T-cell (primary cell): ENCODE results near the gene BCAS4. TPM values are rescaled to one million over a fixed set of nuclear protein-coding genes. Genes with fewer than 3 reads are reported as not detected.

Experiments
- ATAC-seq, 4 experiments: fragments of 200-7000 bp in 3 of 4; fragments of 150-1000 bp in 1 of 4; cut with Tn5 transposase; replicated peaks in 1 of 4; 1 replicate in 3 of 4; 2 replicates in 1 of 4; pipeline ENCODE4 v1.10.0; 2021; ENCODE audit warnings: moderate library complexity in 3 of 4, mild to moderate bottlenecking in 2 of 4, moderate number of reproducible peaks in 1 of 4
- CTCF ChIA-PET, 2 donors: fragments of 300-600 bp; sonication (Branson Sonifier 250); formaldehyde crosslinking; loops; one replicate each; lab custom pipeline; 2022; ENCODE audit warnings: antibody characterized with exemption in 2 of 2; lab: Charles Lee
- POLR2A ChIA-PET, 2 donors: fragments of 300-600 bp; sonication (Branson Sonifier 250); formaldehyde crosslinking; loops; one replicate each; lab custom pipeline; 2022; ENCODE audit warnings: antibody characterized with exemption in 2 of 2; lab: Charles Lee
- DNase-seq, 35 experiments: peaks; one replicate each; pipeline versions ENCODE4 v3.0.0 to v3.0.0-alpha.2; 2013 to 2023
- H3K27ac ChIP-seq: one replicate; pipeline ENCODE4 v1.5.1; 2013; ENCODE audit warnings: low read length
- H3K27me3 ChIP-seq, 2 experiments: replicated peaks in 1 of 2; 1 replicate in 1 of 2; 2 replicates in 1 of 2; pipeline versions ENCODE4 v1.6.1 to v1.7.0; 2013; ENCODE audit warnings: low read length in 1 of 2, mixed read lengths in 1 of 2; ENCODE audit not compliant: control insufficient read depth in 2 of 2, insufficient read depth in 2 of 2; ENCODE audit errors: extremely low read depth in 1 of 2
- H3K36me3 ChIP-seq, 2 donors: 1 replicate in 1 of 2; 2 replicates in 1 of 2; pipeline versions ENCODE4 v1.6.1 to v1.7.0; 2013; ENCODE audit warnings: low read length in 1 of 2; ENCODE audit not compliant: control insufficient read depth in 2 of 2, insufficient read depth in 1 of 2; ENCODE audit errors: extremely low read depth in 1 of 2
- H3K4me1 ChIP-seq, 2 experiments: 1 replicate in 1 of 2; 2 replicates in 1 of 2; pipeline versions ENCODE4 v1.6.1 to v1.7.0; 2013; ENCODE audit warnings: low read length in 2 of 2, mixed read lengths in 1 of 2; ENCODE audit not compliant: insufficient read depth in 2 of 2, control insufficient read depth in 1 of 2; ENCODE audit errors: extremely low read depth in 1 of 2
- H3K4me3 ChIP-seq, 2 donors: 1 replicate in 1 of 2; 2 replicates in 1 of 2; pipeline versions ENCODE4 v1.5.1 to v1.7.0; 2013; ENCODE audit warnings: mild to moderate bottlenecking in 2 of 2, low read length in 1 of 2, moderate library complexity in 1 of 2; ENCODE audit not compliant: control insufficient read depth in 1 of 2; ENCODE audit errors: extremely low read depth in 1 of 2
- H3K9me3 ChIP-seq: 2 replicates; pipeline ENCODE4 v1.7.0; 2013
- H3K27ac Mint-ChIP-seq, 2 donors: one replicate each; pipeline ENCODE4 v1.8.0; 2020 to 2021; ENCODE audit warnings: mild to moderate bottlenecking in 2 of 2, mixed read lengths in 2 of 2
- H3K27me3 Mint-ChIP-seq, 2 donors: one replicate each; pipeline ENCODE4 v1.8.0; 2021 to 2022; ENCODE audit warnings: mixed read lengths in 2 of 2
- H3K36me3 Mint-ChIP-seq: one replicate; pipeline ENCODE4 v1.8.0; 2021; ENCODE audit warnings: mixed read lengths
- H3K4me1 Mint-ChIP-seq, 3 donors: one replicate each; pipeline ENCODE4 v1.8.0; 2020 to 2022; ENCODE audit warnings: mixed read lengths in 3 of 3, mild to moderate bottlenecking in 1 of 3
- H3K4me3 Mint-ChIP-seq, 3 donors: one replicate each; pipeline ENCODE4 v1.8.0; 2020 to 2022; ENCODE audit warnings: mild to moderate bottlenecking in 3 of 3, mixed read lengths in 3 of 3, moderate library complexity in 3 of 3
- H3K9me3 Mint-ChIP-seq, 3 donors: one replicate each; pipeline ENCODE4 v1.8.0; 2020 to 2022; ENCODE audit warnings: mixed read lengths in 3 of 3
- WGBS: methylation state at CpG from one replicate; pipeline ENCODE4 v1.1.5; 2013; ENCODE audit warnings: missing lambda C conversion rate; ENCODE audit not compliant: insufficient coverage; 5-methylcytosine and 5-hydroxymethylcytosine counted together
- total RNA-seq, 35 experiments: library from RNA in 6 of 35; stranded (reverse) in 6 of 35; fragments of 120-200 nt in 1 of 35; gene quantifications; one replicate each; pipeline versions ENCODE4 v1.2.1 to v1.2.4 and lab custom pipeline; 2013 to 2026

Gene BCAS4
- total RNA-seq, 5 donors from 2014 or later (not counting 1 experiment from before 2014, with no cell fraction given), result 26.3 to 49.8 (median 31.3) TPM

- DNase-seq (no peak), ATAC-seq (no peak)
- peaks cover 3% of the 10 kb centered on the region for H3K36me3 Mint-ChIP-seq
- no peaks in the 10 kb centered on the region for H3K9me3 Mint-ChIP-seq
- H3K27me3 ChIP-seq, result no peaks in the 10 kb centered on the region
- H3K27me3 Mint-ChIP-seq, result no peaks in the 10 kb centered on the region
- H3K27ac Mint-ChIP-seq, result no peak overlapping the region
- no peak overlapping the region for H3K4me3 Mint-ChIP-seq
- no peak overlapping the region for H3K27ac ChIP-seq
- no peaks in the 10 kb centered on the region for H3K9me3 ChIP-seq
- peaks cover 0 to 30% (median 13%) of the 10 kb centered on the region in 3 donors for H3K4me1 Mint-ChIP-seq
- ChIA-PET POLR2A (no interaction called here), CTCF (interaction anchor here in 1 of 2 donors (1.1 to 1.6 kb wide), 2 partner anchors 56 to 80 kb away, joined by 3 read pairs; no protein-coding TSS in a partner anchor)
- H3K36me3 ChIP-seq, result peaks cover 0 to 6% of the 10 kb centered on the region in 2 donors
- no peak overlapping the region for H3K4me3 ChIP-seq
- peaks cover 0 to 15% of the 10 kb centered on the region in 2 experiments for H3K4me1 ChIP-seq
- WGBS, result 81% methylated on average over 15 of the region's 18 CpGs
Observed at GRCh38 chr20:50848846-50849673, 54.2 kb downstream of the BCAS4 start.

GRCh38 chr20:50850721-50851286 lies 55.9 kb downstream of the BCAS4 start:
- WGBS, result 70% methylated on average over 2 of the region's 13 CpGs
- Mint-ChIP-seq H3K4me3 (no peak overlapping the region), H3K36me3 (peaks cover 11% of the 10 kb centered on the region), H3K9me3 (no peaks in the 10 kb centered on the region), H3K27ac (peak overlapping the region in 1 of 2 donors; percentile 66), H3K4me1 (peaks cover 0 to 23% (median 6%) of the 10 kb centered on the region in 3 donors), H3K27me3 (no peaks in the 10 kb centered on the region)
- CTCF ChIA-PET, result no interaction called here
- DNase-seq (peak in 1 of 35 experiments; percentile 9), ATAC-seq (peak in 2 of 4 experiments; percentile 37 to 38)
- Histone ChIP-seq H3K9me3 (no peaks in the 10 kb centered on the region), H3K27me3 (no peaks in the 10 kb centered on the region), H3K27ac (no peak overlapping the region), H3K4me1 (peaks cover 0 to 3% of the 10 kb centered on the region in 2 experiments), H3K36me3 (peaks cover 0 to 2% of the 10 kb centered on the region in 2 donors), H3K4me3 (no peak overlapping the region)
- POLR2A ChIA-PET, result no interaction called here

- CTCF ChIA-PET, result no interaction called here
- Histone ChIP-seq H3K4me3 (no peak overlapping the region), H3K27ac (no peak overlapping the region), H3K36me3 (peaks cover 0 to 2% of the 10 kb centered on the region in 2 donors), H3K4me1 (peaks cover 0 to 3% of the 10 kb centered on the region in 2 experiments), H3K27me3 (no peaks in the 10 kb centered on the region), H3K9me3 (no peaks in the 10 kb centered on the region)
- Mint-ChIP-seq H3K4me1 (peaks cover 0 to 23% (median 6%) of the 10 kb centered on the region in 3 donors), H3K9me3 (no peaks in the 10 kb centered on the region), H3K27me3 (no peaks in the 10 kb centered on the region), H3K4me3 (no peak overlapping the region), H3K36me3 (peaks cover 10% of the 10 kb centered on the region), H3K27ac (no peak overlapping the region)
- DNase-seq, result no peak
- WGBS, result 95% methylated on average over 5 of the region's 9 CpGs
- no peak for ATAC-seq
- POLR2A ChIA-PET, result no interaction called here
Observed at GRCh38 chr20:50852085-50852484, 57.2 kb downstream of the BCAS4 start.

- ATAC-seq, result no peak
- 89% methylated on average over 14 of the region's 18 CpGs for WGBS
- POLR2A ChIA-PET, result no interaction called here
- Histone ChIP-seq H3K36me3 (peaks cover 0 to 2% of the 10 kb centered on the region in 2 donors), H3K4me3 (no peak overlapping the region), H3K9me3 (no peaks in the 10 kb centered on the region), H3K27ac (no peak overlapping the region), H3K4me1 (peaks cover 0 to 3% of the 10 kb centered on the region in 2 experiments), H3K27me3 (no peaks in the 10 kb centered on the region)
- Mint-ChIP-seq H3K36me3 (peaks cover 10% of the 10 kb centered on the region), H3K27ac (no peak overlapping the region), H3K4me1 (peaks cover 0 to 11% (median 6%) of the 10 kb centered on the region in 3 donors), H3K9me3 (no peaks in the 10 kb centered on the region), H3K27me3 (no peaks in the 10 kb centered on the region), H3K4me3 (no peak overlapping the region)
- CTCF ChIA-PET, result no interaction called here
- DNase-seq, result no peak
Observed at GRCh38 chr20:50854506-50855249, 59.8 kb downstream of the BCAS4 start.

- Histone ChIP-seq H3K27ac (no peak overlapping the region), H3K36me3 (peaks cover 0 to 2% of the 10 kb centered on the region in 2 donors), H3K9me3 (no peaks in the 10 kb centered on the region), H3K4me3 (no peak overlapping the region), H3K4me1 (no peaks in the 10 kb centered on the region), H3K27me3 (no peaks in the 10 kb centered on the region)
- no peak for ATAC-seq
- H3K36me3 Mint-ChIP-seq, result peaks cover 10% of the 10 kb centered on the region
- ChIA-PET CTCF (interaction anchor here (0.6 kb wide), 2 partner anchors 9 to 106 kb away, joined by 3 to 4 read pairs; no protein-coding TSS in a partner anchor), POLR2A (no interaction called here)
- no peak overlapping the region for H3K27ac Mint-ChIP-seq
- DNase-seq, result no peak
- peaks cover 0 to 2% (median 2%) of the 10 kb centered on the region in 3 donors for H3K4me1 Mint-ChIP-seq
- no peak overlapping the region for H3K4me3 Mint-ChIP-seq
- H3K9me3 Mint-ChIP-seq, result no peaks in the 10 kb centered on the region
- H3K27me3 Mint-ChIP-seq, result no peaks in the 10 kb centered on the region
- 88% methylated on average over 19 of the region's 23 CpGs for WGBS
Observed at GRCh38 chr20:50855498-50856474, 60.9 kb downstream of the BCAS4 start.
